ENCODE results near the gene APOA5. TPM values are rescaled to one million over a fixed set of nuclear protein-coding genes. Genes with fewer than 3 reads are reported as not detected.

The APOA5 gene
- total RNA-seq = not detected

DNA sequence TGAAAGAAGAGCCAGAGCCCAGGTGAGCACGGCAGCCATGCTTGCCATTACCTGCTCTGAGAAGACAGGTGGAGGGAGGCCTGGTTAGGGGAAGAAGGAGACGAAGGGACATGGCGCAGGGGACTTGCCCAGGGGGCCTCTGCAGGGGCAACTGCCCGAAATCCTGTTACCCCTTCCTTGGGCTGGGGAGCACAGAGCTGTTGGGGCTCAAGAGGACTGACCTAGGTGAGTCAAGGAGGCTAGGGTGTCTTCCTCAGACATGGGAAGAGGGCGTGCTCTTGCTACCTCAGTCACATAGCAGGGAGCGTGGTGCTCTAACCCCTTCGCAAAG is at the start of gene APOA5:
APOA5 (minus strand) TSS at position 67 of the 331 bp plus-strand sequence; CDS start at position 48, 19 bp downstream.

DNA sequence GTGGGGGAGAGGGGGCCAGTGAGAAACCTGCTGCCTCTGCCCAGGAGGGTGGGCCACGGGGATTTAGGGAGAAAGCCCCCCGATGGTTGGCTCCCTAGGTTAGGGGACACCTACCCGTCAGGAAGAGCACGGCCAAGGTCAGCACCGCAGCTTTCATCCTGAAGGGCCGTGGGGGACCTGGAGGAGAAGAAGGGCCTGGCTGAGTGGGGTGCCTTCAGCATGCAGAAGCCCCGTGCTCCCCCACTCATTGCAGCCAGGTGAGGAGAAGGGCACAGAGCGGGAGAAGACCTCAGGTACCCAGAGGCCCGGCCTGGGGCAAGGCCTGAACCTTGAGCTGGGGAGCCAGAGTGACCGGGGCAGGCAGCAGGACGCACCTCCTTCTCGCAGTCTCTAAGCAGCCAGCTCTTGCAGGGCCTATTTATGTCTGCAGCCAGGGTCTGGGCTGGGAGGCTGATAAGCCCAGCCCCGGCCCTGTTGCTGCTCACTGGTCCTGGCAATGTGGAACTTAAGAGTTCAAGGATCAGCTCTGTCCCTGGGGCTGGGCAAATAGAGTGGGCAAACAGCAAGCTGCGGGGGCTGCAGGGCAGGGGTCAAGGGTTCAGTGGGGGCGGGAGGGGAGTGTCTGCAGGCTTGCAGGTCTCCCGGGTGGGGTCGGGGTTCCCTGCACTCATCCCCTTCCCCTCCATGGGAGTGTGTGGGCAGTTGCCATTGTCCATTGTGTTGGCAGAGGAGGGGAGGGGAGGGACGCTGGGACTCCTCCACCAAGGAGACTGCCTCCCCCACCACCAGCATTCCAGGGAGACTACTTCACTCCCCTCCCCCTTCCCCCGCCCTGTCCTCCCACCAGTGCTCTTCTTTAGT is 45.8 kb upstream of the APOA5 start, which contains the start of gene APOA1:
APOA1 (minus strand) TSS at position 392 of the 861 bp plus-strand sequence; CDS start at position 157, 235 bp downstream.

DNA sequence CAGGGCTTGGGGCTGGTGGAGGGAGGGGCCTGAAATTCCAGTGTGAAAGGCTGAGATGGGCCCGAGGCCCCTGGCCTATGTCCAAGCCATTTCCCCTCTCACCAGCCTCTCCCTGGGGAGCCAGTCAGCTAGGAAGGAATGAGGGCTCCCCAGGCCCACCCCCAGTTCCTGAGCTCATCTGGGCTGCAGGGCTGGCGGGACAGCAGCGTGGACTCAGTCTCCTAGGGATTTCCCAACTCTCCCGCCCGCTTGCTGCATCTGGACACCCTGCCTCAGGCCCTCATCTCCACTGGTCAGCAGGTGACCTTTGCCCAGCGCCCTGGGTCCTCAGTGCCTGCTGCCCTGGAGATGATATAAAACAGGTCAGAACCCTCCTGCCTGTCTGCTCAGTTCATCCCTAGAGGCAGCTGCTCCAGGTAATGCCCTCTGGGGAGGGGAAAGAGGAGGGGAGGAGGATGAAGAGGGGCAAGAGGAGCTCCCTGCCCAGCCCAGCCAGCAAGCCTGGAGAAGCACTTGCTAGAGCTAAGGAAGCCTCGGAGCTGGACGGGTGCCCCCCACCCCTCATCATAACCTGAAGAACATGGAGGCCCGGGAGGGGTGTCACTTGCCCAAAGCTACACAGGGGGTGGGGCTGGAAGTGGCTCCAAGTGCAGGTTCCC is 38.0 kb upstream of the APOA5 start, which contains the start of gene APOC3:
APOC3 (plus strand) TSS at position 383 of the 659 bp plus-strand sequence. CDS start 676 bp downstream, outside the sequence.

DNA sequence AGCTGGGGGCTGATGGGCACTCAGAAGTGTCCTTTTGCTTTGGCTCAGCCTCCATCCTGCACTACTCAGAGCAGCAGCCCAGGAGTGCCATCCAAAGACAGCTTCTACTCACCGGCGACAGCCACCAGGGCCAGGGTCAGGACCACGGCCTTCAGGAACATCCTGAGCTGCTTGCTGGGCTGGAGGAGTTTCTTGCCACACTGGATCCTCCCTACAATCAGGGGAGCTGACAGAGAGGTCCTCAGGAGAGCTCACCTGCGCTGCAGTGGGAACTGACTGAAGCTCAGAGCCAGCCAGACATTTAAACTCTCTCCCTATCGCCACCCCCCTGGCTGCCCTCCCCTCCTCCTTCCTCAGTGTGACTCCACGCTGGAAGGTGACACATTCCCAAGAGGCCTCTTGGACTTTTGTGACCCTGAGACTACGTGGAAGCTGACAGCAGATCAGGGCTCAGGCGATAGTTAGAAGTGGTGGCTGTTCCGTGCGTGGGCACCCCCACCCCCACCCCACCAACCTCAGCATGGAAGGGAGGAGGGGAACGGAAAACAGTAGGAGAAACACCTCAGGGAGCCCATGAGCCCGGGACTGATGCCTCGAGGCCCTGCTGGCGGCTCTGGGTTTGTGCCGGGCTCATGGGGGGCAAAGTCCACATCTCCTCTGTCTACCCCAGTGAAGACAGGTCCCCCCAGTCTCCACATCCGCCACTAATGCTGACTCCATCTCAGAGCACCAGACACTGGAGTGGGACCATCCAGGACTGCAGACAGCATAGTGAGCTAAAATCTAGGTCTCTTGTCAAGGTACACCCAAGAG is 31.6 kb upstream of the APOA5 start, which contains the start of gene APOA4:
APOA4 (minus strand) TSS at position 274 of the 813 bp plus-strand sequence; CDS start at position 161, 113 bp downstream.

DNA sequence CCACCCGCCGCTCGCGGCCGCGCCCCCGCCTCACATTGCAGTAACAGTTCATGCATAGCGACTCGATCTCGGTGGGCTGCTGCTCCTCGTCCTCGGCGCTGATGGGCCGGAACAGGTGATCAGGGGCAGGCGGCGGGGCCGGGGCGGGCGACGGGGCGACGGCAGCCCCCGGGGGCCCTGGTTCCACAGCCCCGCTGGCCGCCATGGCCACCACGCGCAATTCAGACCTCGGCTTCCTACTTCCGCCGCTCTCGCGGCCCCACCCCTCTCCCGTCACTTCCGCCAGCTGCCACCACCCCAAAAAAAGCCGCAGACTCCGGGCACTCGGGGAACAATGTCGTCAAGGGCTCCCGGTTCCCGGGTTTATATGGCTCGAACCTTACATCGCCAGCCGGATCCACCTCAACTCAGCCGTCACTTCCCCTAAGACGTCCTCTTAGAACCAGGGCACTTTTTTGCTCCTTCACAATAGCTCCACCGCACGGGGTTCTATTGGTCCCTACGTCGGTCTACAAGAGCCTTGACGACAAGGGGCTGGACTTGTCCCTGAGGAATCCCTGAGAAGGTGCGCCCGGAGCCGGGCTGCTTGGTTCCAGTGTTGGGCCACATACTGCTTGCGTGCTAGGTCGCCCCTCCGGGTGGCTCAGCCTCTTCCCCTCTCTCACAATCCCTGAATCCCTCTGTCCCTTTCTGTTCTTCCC is 3.7 kb downstream of the APOA5 start, which contains the start of gene ZPR1:
ZPR1 (minus strand) TSS at position 238 of the 701 bp plus-strand sequence; CDS start at position 205, 33 bp downstream.

DNA sequence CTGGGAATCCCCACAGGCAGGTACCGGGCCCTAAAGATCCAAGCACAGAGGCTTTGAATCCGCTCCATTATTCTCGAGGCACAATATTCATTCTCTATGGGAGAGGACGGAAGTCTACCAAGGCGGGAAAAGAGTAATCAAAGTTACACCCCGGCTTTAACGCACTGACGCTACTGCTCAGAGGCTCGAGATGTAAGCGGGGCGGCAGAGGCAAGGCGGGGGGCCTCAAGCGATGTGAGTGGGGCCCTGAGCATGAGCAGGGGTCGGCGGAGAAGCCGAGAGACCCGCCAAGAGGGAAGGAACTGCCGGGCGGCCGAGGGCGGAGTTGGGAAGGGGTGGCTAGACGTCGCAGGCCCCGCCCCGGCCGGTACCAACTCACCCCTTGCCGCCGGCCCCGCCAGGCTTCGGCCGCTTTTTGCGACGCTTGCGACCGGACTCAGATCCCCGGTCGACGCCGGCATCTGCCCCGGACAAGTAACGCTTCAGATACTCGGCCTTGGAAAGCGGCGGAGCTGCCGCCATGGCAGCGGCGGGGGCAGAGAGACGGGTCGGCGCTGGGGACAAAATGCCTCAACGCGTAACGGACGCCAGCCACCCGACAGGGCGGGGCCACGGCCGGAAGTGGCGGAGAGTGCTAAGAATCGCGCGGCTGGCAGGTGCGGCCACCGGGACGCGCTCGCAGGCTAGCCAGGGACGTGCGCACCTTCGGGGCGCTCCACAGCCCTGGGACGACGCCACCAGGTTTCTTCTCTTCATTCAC is 19.1 kb downstream of the APOA5 start, which contains the start of gene BUD13:
BUD13 (minus strand) TSS at position 545 of the 760 bp plus-strand sequence; CDS start at position 522, 23 bp downstream.

Other genes with a start within 250 kb of the APOA5 start
- gene BUD13, start 18.9 kb downstream of the APOA5 start, total RNA-seq = 17.6 TPM
- gene ZPR1, start 3.9 kb downstream of the APOA5 start, total RNA-seq = 18.5 TPM
- gene APOA4, start 31.4 kb upstream of the APOA5 start, total RNA-seq = 0.35 TPM
- 1.2 TPM for gene APOC3, start 38.0 kb upstream of the APOA5 start, total RNA-seq
- 29.8 TPM for gene APOA1, start 45.7 kb upstream of the APOA5 start, total RNA-seq

All from metanephros (tissue), 1 donor.